ENCODE results near the gene SLC17A2.
"Not testable (repeated sequence)": the region's sequence is repeated elsewhere in the genome, so short reads cannot be mapped to it uniquely, and the experiment has no call there.

The SLC17A2 gene

GRCh38 chr6:25942561-25943147, 12.2 kb upstream of the SLC17A2 start:
- DNase-seq (ENCODE audit: low read depth), result peak; percentile 82
- TF ChIP-seq, protein P1, sequence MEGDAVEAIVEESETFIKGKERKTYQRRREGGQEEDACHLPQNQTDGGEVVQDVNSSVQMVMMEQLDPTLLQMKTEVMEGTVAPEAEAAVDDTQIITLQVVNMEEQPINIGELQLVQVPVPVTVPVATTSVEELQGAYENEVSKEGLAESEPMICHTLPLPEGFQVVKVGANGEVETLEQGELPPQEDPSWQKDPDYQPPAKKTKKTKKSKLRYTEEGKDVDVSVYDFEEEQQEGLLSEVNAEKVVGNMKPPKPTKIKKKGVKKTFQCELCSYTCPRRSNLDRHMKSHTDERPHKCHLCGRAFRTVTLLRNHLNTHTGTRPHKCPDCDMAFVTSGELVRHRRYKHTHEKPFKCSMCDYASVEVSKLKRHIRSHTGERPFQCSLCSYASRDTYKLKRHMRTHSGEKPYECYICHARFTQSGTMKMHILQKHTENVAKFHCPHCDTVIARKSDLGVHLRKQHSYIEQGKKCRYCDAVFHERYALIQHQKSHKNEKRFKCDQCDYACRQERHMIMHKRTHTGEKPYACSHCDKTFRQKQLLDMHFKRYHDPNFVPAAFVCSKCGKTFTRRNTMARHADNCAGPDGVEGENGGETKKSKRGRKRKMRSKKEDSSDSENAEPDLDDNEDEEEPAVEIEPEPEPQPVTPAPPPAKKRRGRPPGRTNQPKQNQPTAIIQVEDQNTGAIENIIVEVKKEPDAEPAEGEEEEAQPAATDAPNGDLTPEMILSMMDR (conservative IDR thresholded peaks at IDR 0.05; ENCODE audit: low read depth, low read length), result peak; percentile 69
- no peak overlapping the region for H3K4me3 ChIP-seq (ENCODE audit: low read depth, low read length)

GRCh38 chr6:25939593-25939992, 9.1 kb upstream of the SLC17A2 start:
- no peak for DNase-seq (ENCODE audit: low read depth)
- H3K4me3 ChIP-seq (ENCODE audit: low read depth, low read length), result no peak overlapping the region
- TF ChIP-seq, protein P1 (conservative IDR thresholded peaks at IDR 0.05; ENCODE audit: low read depth, low read length), result no peak

- TF ChIP-seq, protein P1 (conservative IDR thresholded peaks at IDR 0.05; ENCODE audit: low read depth, low read length), result no peak
- no peak for DNase-seq (ENCODE audit: low read depth)
- H3K4me3 ChIP-seq (ENCODE audit: low read depth, low read length), result no peak overlapping the region
Observed at GRCh38 chr6:25935953-25936352, 5.5 kb upstream of the SLC17A2 start.

DNA sequence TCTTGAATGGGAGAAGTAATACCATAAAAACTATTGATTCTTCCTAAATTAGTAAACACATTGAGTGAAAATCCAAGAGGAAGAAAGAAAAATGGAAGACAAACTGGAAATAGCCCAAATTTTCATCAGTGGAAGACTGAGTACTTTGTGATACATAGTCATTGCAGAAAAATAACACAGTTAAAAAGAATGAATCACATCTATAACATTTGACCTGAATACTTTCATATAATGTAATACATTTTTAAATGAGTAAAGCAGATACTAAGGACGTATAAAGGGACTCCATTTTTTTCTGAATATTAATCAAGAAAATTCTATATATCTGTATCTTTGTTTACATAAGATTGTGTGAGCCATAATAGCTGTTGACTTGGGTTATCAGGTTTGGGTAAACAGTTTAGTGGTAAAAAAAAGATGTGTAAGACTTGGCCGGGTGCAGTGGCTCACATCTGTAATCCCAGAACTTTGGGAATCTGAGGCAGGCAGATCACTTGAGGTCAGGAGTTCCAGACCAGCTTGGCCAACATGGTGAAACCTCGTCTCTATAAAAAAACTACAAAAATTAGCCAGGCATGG, 4.3 kb upstream of the SLC17A2 start:
- DNase-seq (ENCODE audit: low read depth), result no peak
- H3K4me3 ChIP-seq (ENCODE audit: low read depth, low read length), result no peak overlapping the region
- TF ChIP-seq, protein P1 (conservative IDR thresholded peaks at IDR 0.05; ENCODE audit: low read depth, low read length), result no peak

DNA sequence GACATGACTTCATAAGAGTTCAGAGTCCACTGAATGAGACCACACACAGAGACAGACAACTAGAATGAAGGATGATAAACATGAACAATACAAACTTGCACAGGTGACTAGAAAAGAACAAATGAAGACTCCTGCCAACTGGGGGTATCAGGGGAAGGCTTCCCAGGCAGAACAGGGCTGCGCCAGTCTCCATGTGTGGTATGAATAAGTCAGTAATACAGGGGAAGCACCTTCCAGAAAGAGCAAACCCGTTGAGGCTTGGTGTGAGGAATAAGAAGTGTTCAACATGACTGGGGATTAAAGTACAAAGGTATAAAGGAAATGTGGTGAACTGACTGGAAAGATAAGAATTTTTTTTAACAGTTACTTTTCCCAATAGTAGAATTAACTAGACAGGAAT, 3.7 kb upstream of the SLC17A2 start:
- TF ChIP-seq, protein P1 (conservative IDR thresholded peaks at IDR 0.05; ENCODE audit: low read depth, low read length), result no peak
- DNase-seq (ENCODE audit: low read depth), result no peak

DNA sequence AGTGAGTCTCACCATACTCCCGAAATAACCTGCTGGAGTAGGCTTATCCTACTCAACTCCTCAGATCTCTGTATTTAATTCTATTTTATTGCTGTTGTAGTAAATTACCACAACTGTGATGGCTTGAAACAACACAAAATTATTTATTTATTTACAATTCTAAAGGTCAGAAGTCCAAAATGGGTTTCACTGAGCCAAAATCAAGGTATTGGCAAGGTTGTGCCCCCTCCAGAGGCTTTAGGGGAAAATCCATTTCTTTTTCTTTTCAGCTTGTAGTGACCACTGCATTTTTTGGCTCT, 869 bp upstream of the SLC17A2 start:
- TF ChIP-seq, protein P1 (conservative IDR thresholded peaks at IDR 0.05; ENCODE audit: low read depth, low read length), result no peak
- H3K4me3 ChIP-seq (ENCODE audit: low read depth, low read length), result no peak overlapping the region
- no peak for DNase-seq (ENCODE audit: low read depth)

More for the DNA sequence above, 3.7 kb upstream of the SLC17A2 start:
- H3K4me3 ChIP-seq (ENCODE audit: low read depth, low read length), result no peak overlapping the region

GRCh38 chr6:25929785-25930184, 706 bp downstream of the SLC17A2 start:
- not testable (repeated sequence) for H3K4me3 ChIP-seq (ENCODE audit: low read depth, low read length); DNase-seq (ENCODE audit: low read depth)
